H54 (cell line): ENCODE measurements around the gene MIGA2.

Experiments used
- DNase-seq: peaks from one replicate; pipeline ENCODE4 v3.0.0; 2011; ENCODE audit warnings: low spot score, mixed read lengths; ENCODE audit not compliant: insufficient read length
- FAIRE-seq: peaks from 3 replicates; lab custom pipeline; 2011; peaks lifted over from hg19 to GRCh38; lab: Jason Lieb, UNC
- POLR2A ChIP-seq: IDR thresholded peaks from 2 replicates; pipeline ENCODE4 v1.6.1; 2011; ENCODE audit warnings: low read depth, mild to moderate bottlenecking, low read length

The MIGA2 gene

GRCh38 chr9:129036923-129037766, 719 bp downstream of the MIGA2 start:
- no peak for FAIRE-seq
- no peak for TF ChIP-seq POLR2A
- no peak for DNase-seq

- FAIRE-seq (no peak), DNase-seq (no peak)
- no peak for TF ChIP-seq POLR2A
These were observed 1.3 kb downstream of the MIGA2 start for GRCh38 chr9:129037767-129038098.

- no peak for TF ChIP-seq POLR2A
- DNase-seq, result no peak
- FAIRE-seq, result no peak
These were observed 1.9 kb downstream of the MIGA2 start for GRCh38 chr9:129038109-129038852.

DNA sequence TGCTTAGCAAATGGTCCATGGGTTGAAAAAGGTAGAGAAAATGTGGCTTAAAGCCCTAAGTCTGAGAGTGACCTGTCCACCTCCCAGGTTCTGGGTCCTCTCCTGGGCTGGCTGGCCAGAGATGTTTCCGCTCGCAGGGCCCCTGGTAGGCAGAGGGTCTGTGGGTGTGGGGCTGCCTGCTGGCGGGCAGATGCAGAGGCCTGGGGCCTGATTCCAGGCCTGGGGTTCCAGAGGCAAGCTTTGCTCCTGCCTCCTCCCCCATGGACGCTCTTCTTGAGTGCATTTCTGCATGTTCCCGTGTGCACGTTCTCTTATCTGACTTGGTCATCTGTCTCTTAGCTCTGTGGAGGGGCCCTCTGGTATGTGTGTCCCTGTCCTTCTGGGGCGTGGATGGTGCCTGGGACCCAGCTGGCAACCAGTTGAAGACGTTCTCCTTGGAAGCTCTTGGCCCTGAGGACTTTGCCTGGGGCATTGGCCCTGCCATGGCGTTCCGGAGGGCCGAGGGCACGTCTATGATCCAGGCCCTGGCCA, 3.8 kb downstream of the MIGA2 start:
- FAIRE-seq (no peak), DNase-seq (no peak)
- TF ChIP-seq POLR2A, result no peak

- FAIRE-seq, result no peak
- DNase-seq, result no peak
- no peak for TF ChIP-seq POLR2A
These were observed 5.6 kb downstream of the MIGA2 start for GRCh38 chr9:129042016-129042415.

DNA sequence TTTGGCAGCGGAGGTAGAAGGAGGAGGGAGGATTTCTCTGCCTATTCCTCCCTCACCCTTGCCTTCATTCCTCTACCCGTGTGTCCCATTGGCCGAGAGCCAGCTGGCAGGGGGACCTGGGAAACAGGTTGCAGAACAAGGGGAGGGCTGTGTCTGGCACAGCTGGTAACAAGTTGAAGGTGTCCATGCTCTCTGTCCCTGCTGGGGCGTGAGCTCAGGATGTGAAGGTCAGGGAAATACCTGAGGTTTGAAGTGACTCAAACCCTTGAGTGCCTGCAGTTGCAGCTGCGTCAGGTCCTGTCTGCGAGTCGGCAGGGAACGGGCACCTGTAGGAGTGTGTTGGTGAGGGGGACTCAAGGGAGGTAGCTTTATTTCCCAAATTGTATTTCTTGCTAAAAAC, 16.2 kb downstream of the MIGA2 start:
- no peak for TF ChIP-seq POLR2A
- DNase-seq (no peak), FAIRE-seq (no peak)

DNA sequence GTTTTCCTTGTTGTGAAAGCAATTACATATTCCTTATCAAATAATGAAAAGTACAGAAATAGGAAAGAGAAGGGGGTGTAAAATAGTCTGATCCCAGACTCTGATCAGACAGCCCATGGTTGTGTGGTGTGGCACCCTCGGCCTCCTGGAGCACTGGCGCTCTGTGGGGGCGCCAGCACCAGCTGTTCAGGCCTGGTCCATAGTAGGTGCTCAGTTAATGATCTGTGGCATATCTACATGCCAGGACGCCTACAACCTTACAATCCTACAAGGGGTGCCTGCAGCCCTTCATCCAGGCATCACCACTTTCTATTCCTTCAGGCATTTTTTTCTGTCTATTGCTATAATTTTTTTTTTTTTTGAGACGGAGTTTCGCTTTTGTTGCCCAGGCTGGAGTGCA, 16.6 kb downstream of the MIGA2 start:
- TF ChIP-seq POLR2A, result no peak
- FAIRE-seq (no peak), DNase-seq (no peak)

- no peak for TF ChIP-seq POLR2A
- DNase-seq (no peak), FAIRE-seq (no peak)
These were observed 17.9 kb downstream of the MIGA2 start for GRCh38 chr9:129054163-129054851.

- peak; percentile 62 for FAIRE-seq
- DNase-seq, result peak; percentile 98
- TF ChIP-seq POLR2A, result no peak
These were observed 22.8 kb downstream of the MIGA2 start for GRCh38 chr9:129058965-129059795.

- no peak for FAIRE-seq
- TF ChIP-seq POLR2A, result no peak
- no peak for DNase-seq
These were observed 23.7 kb downstream of the MIGA2 start for GRCh38 chr9:129059796-129060785.

DNA sequence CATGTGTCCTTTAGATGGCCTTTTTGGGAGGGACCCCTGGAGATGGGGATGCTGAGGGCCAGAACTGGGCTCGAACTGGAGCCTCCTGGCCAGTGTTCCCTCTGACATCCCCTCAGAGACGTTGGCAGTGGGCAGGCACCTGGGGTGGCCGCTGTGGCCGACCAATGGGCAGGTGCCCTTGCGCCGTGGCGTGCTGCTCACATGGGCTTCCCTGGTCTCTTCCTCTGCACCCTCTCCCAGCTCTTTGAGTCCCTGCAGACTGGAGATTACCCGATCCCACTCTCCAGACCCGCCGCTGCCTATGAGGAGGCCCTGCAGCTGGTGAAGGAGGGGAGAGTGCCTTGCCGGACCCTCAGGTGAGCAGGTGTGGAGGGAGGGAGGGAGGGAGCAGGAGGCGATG, 24.6 kb downstream of the MIGA2 start:
- DNase-seq (no peak), FAIRE-seq (no peak)
- TF ChIP-seq POLR2A, result no peak

- DNase-seq (no peak), FAIRE-seq (no peak)
- TF ChIP-seq POLR2A, result no peak
These were observed 26.6 kb downstream of the MIGA2 start for GRCh38 chr9:129063061-129063460.

DNA sequence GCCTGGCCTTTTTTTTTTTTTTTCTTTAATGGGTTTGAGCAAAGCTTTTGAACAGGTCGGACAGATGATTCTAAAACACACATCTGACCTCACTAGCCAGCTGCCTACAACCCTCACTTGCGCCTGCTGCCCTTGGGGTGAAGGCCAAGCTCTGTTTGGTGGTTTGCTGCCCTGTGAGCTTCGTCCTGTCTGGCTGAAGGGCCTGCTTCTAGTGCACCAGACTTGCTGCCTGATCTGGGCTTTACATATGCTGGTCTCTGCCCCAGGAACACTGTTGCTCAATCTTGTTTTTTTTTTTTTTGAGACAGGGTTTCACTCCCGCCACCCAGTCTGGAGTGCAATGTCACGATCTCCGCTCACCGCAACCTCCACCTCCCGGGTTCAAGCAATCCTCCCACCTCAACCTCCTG, 28.1 kb downstream of the MIGA2 start:
- DNase-seq (no peak), FAIRE-seq (no peak)
- no peak for TF ChIP-seq POLR2A
